ENCODE results near the gene CYP3A7. TPM values are rescaled to one million over a fixed set of nuclear protein-coding genes. Genes with fewer than 3 reads are reported as not detected.

The CYP3A7 gene
- total and polyA plus RNA-seq, 9 of the 15 experiments (the other 6 are each of a cell fraction or from before 2014, with no cell fraction given) = 0.20 TPM; not detected in 8

- peak in 1 of 2 experiments; percentile 57; a peak in 1 of 4 replicates for TF ChIP-seq ZNF318 (IDR thresholded peaks at IDR 0.05; ENCODE audit: borderline replicate concordance in 1 of 2, low read depth in 1 of 2)
- TF ChIP-seq UBTF (IDR thresholded peaks at IDR 0.05; ENCODE audit: borderline replicate concordance in 1 of 2, low read depth in 2 of 2, low read length in 2 of 2) = no peak
- TF ChIP-seq CEBPG (CRISPR knock-in tag; IDR thresholded peaks at IDR 0.05) = 0 out of 2 replicates have a peak, but pooled peaks have one; percentile 12
- peak; percentile 83 to 93 for TF ChIP-seq CEBPG (tag; conservative IDR thresholded peaks at IDR 0.05 in 1 of 2, IDR thresholded peaks at IDR 0.05 in 1 of 2)
- TF ChIP-seq ZNF589 (CRISPR knock-in tag; IDR thresholded peaks at IDR 0.05; ENCODE audit: low read depth) = no peak
- no peak for TF ChIP-seq FOS (IDR thresholded peaks at IDR 0.05; ENCODE audit: extremely low read depth, insufficient read length)
- TF ChIP-seq POLR2B (IDR thresholded peaks at IDR 0.05; ENCODE audit: low read depth, partially characterized antibody) = no peak
- no peak for TF ChIP-seq THRAP3 (IDR thresholded peaks at IDR 0.05; ENCODE audit: borderline replicate concordance)
- TF ChIP-seq POLR2A (conservative IDR thresholded peaks at IDR 0.05) = no peak
- 0 out of 2 replicates have a peak, but pooled peaks have one; percentile 21 for TF ChIP-seq TAL1 (IDR thresholded peaks at IDR 0.05)
- TF ChIP-seq RBM34 (IDR thresholded peaks at IDR 0.05; ENCODE audit: borderline replicate concordance, insufficient read depth, low read length) = no peak
- no peak for TF ChIP-seq SMARCE1 (IDR thresholded peaks at IDR 0.05)
- no peak for TF ChIP-seq RAD21 (CRISPR knock-in tag; conservative IDR thresholded peaks at IDR 0.05 in 1 of 2, IDR thresholded peaks at IDR 0.05 in 1 of 2)
- TF ChIP-seq CEBPB (tag; IDR thresholded peaks at IDR 0.05) = peak; percentile 91
Observed at GRCh38 chr7:99669782-99670181, 65.2 kb downstream of the CYP3A7 start (continued).
